Heart left ventricle (tissue), 16 donors: ENCODE data around the gene ZNF792. TPM values are rescaled to one million over a fixed set of nuclear protein-coding genes. Genes with fewer than 3 reads are reported as not detected.
"Not testable (repeated sequence)": the region's sequence is repeated elsewhere in the genome, so short reads cannot be mapped to it uniquely, and the experiment has no call there.

Experiments used
- ATAC-seq, 4 donors: fragments of 200-7000 bp; cut with Tn5 transposase; one replicate each; pipeline ENCODE4 v1.9.1; 2020 to 2022; ENCODE audit warnings: moderate library complexity in 4 of 4, mild to moderate bottlenecking in 3 of 4, moderate number of reproducible peaks in 1 of 4
- DNase-seq, 5 donors: peaks; one replicate each; pipeline ENCODE4 v3.0.0-alpha.2; 2020
- H3K27ac ChIP-seq, 12 donors: fragments of 200-600 bp; sonication (generic) in 4 of 12; one replicate each; pipeline versions ENCODE4 v1.5.0 to v1.8.0; 2016 to 2022; ENCODE audit warnings: mild to moderate bottlenecking in 2 of 12
- H3K27me3 ChIP-seq, 9 donors: fragments of 200-600 bp; sonication (generic) in 2 of 9; one replicate each; pipeline versions ENCODE4 v1.5.1 to v1.8.0; 2016 to 2022; ENCODE audit warnings: mild to moderate bottlenecking in 3 of 9
- H3K36me3 ChIP-seq, 9 donors: fragments of 200-600 bp; sonication (generic) in 2 of 9; one replicate each; pipeline versions ENCODE4 v1.5.0 to v1.8.0; 2018 to 2022; ENCODE audit warnings: mild to moderate bottlenecking in 2 of 9
- H3K4me1 ChIP-seq, 12 donors: fragments of 200-600 bp; sonication (generic) in 4 of 12; one replicate each; pipeline versions ENCODE4 v1.5.0 to v1.8.0; 2016 to 2022; ENCODE audit warnings: mild to moderate bottlenecking in 3 of 12
- H3K4me3 ChIP-seq, 12 donors: fragments of 200-600 bp; sonication (generic) in 4 of 12; one replicate each; pipeline versions ENCODE4 v1.5.0 to v1.8.0; 2017 to 2022; ENCODE audit warnings: mild to moderate bottlenecking in 9 of 12, moderate library complexity in 4 of 12
- H3K9me3 ChIP-seq, 12 donors: fragments of 200-600 bp; sonication (generic) in 4 of 12; one replicate each; pipeline versions ENCODE4 v1.5.0 to v1.8.0; 2016 to 2022; ENCODE audit warnings: mild to moderate bottlenecking in 1 of 12
- POLR2A ChIP-seq, 2 donors: fragments of 450-650 bp; IDR thresholded peaks; one replicate each; pipeline ENCODE4 v1.6.1; 2017; ENCODE audit warnings: antibody characterized with exemption in 2 of 2, mild to moderate bottlenecking in 2 of 2, moderate library complexity in 2 of 2
- WGBS, 4 donors: extraction: QIAGEN DNeasy Blood & Tissue Kit in 2 of 4; methylation state at CpG; one replicate each; pipeline versions ENCODE4 v1.1.5 to v1.1.7; 2013 to 2018; 5-methylcytosine and 5-hydroxymethylcytosine counted together
- intact Hi-C, 10 donors: fragments of 100-400 bp; cut with DNase I; formaldehyde crosslinking; loops; one replicate each; pipeline versions ENCODE4 v1.11.1 to v1.14.2; 2022
- polyA plus RNA-seq, 2 donors: library from polyadenylated mRNA; stranded (reverse); fragments of 200-250 nt; gene quantifications; one replicate each; pipeline ENCODE4 v1.2.3, GENCODE V29; 2013
- total RNA-seq, 9 donors: library from RNA; depleted of rRNA in 2 of 9; stranded (reverse); fragments of >200 nt in 2 of 9; fragmentation: NEBNext Ultra II Directional in 3 of 9; extraction: Animal tissue kit (Norgen Biotek cat#: 25700) in 3 of 9; gene quantifications; one replicate each; pipeline versions ENCODE4 v1.1.0 to v1.2.4, GENCODE V29; 2016 to 2023
- TF ChIP-seq, protein P1 (sequence below), 12 donors: fragments of 200-600 bp; sonication (generic) in 4 of 12; IDR thresholded peaks; one replicate each; pipeline versions ENCODE4 v1.5.0 to v1.8.0; 2018 to 2022; ENCODE audit warnings: antibody characterized with exemption in 12 of 12, mild to moderate bottlenecking in 5 of 12
- donor health status: ischemic (EF 13 %, LVEDD 7.1; RV severe dilation, severe dysfunction).
- donor health status: healthy with polysubstance abuse.
- donor health status: DM: no; HTN: yes; CAD: no.
- donor health status: DM: no; HTN: no; CAD: no.
- donor health status: ischemic (EF 25% LVEDD 6.9; RV normal size, moderate dysfunction).
- donor health status: ischemic (EF 25% LVEDD 5.7; RV mildly dilated, moderate dysfunction).
- donor health status: healthy.
- donor health status: DM: yes; HTN: yes; CAD: no.
- donor health status: ischemic (EF 35%, LVEDD 5.7; RV mildly dilated, moderate dysfunction).
- donor health status: nonischemic (EF 11% LVEDD 7.7; RV severe dilation, severe dysfunction).
- donor health status: DM: yes; HTN: yes; CAD: no.
- donor health status: PGD.
- donor health status: ischemic (EF 29% LVEDD 5.4; RV normal size, mild dysfunction).
- donor health status: nonischemic (EF 23%, LVEDD 6.1; RV moderate dilation, normal function).

ZNF792 gene
- total and polyA plus RNA-seq, 11 donors: 1.3 to 8.2 (median 4.1) TPM

DNA sequence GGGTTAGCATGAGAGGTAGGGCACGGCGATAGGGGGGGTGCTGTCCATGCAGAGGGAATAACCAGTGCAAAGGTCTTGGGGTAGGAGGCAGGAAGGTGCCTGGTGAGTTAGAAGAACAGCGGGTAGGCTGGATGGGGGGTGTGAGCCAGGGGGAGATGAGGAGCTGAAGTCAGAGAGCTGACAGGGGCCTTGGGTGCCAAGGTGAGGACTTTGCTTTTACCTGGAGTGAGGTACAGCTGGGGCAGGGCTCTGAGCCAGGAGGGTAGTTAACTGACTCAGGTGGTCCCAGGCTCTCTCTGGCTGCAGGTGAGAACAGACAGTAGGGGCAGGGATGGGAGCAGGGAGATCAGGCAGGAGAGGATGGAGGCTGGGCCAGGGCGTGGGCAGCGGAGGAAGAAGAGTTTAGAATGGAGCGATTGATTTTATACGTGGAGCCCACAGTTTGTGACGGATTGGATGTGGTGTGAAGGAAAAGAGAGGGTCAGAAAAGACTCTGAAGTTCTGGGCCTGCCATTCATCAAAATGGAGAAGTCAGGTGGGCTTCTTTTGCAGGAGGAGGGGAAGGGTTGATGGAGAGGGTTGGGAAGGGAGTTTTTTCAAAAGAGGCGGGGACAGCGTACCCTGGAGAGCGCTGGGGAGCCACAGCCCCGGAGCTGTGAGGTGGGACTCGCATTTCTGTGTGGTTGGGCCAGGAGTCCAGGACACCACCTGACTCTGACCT lies 34.9 kb upstream of the ZNF792 start:
- ATAC-seq (peak in 1 of 4 donors; percentile 18), DNase-seq (peak in 1 of 5 donors; percentile 72)
- H3K27me3 ChIP-seq: no peaks in the 10 kb centered on the region
- WGBS, 4 donors: 51 to 63% (median 53%) methylated on average over 13 of the region's 13 CpGs
- intact Hi-C loops: no loop called here
- H3K27ac ChIP-seq: peak overlapping the region; percentile 93 to 100 (median 98)
- H3K9me3 ChIP-seq: no peaks in the 10 kb centered on the region
- TF ChIP-seq, protein P1, sequence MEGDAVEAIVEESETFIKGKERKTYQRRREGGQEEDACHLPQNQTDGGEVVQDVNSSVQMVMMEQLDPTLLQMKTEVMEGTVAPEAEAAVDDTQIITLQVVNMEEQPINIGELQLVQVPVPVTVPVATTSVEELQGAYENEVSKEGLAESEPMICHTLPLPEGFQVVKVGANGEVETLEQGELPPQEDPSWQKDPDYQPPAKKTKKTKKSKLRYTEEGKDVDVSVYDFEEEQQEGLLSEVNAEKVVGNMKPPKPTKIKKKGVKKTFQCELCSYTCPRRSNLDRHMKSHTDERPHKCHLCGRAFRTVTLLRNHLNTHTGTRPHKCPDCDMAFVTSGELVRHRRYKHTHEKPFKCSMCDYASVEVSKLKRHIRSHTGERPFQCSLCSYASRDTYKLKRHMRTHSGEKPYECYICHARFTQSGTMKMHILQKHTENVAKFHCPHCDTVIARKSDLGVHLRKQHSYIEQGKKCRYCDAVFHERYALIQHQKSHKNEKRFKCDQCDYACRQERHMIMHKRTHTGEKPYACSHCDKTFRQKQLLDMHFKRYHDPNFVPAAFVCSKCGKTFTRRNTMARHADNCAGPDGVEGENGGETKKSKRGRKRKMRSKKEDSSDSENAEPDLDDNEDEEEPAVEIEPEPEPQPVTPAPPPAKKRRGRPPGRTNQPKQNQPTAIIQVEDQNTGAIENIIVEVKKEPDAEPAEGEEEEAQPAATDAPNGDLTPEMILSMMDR (IDR thresholded peaks at IDR 0.05): no peak
- TF ChIP-seq POLR2A (IDR thresholded peaks at IDR 0.05): no peak
- H3K36me3 ChIP-seq: peaks cover 0 to 7% (median 2%) of the 10 kb centered on the region in 9 donors
- peak overlapping the region; percentile 76 to 99 (median 91) for H3K4me3 ChIP-seq
- peaks cover 0 to 88% (median 58%) of the 10 kb centered on the region in 12 donors for H3K4me1 ChIP-seq

DNA sequence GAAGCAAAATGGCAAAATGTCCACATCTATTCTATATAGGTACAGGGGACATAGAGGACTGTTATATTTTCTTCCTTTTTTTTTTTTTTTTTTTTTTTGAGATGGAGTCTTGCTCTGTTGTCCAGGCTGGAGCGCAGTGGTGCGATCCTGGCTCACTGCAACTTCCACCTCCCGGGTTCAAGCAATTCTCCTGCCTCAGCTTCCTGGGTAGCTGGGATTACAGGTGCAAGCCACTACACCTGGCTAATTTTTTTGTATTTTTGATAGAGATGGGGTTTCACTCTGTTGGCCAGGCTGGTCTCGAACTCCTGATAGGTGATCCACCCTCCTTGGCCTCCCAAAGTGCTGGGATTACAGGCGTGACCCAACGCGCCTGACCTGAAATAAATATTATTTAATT lies 34.2 kb upstream of the ZNF792 start:
- ATAC-seq, H3K27me3 ChIP-seq, H3K4me3 ChIP-seq, DNase-seq, H3K36me3 ChIP-seq, intact Hi-C loops, H3K9me3 ChIP-seq: not testable (repeated sequence)
- Histone ChIP-seq H3K4me1 (peaks cover 0 to 85% (median 57%) of the 10 kb centered on the region in 12 donors), H3K27ac (peak overlapping the region in 8 of 12 donors; percentile 57 to 100 (median 96))
- 93 to 95% (median 94%) methylated on average over 7 of the region's 7 CpGs for WGBS, 4 donors

DNA sequence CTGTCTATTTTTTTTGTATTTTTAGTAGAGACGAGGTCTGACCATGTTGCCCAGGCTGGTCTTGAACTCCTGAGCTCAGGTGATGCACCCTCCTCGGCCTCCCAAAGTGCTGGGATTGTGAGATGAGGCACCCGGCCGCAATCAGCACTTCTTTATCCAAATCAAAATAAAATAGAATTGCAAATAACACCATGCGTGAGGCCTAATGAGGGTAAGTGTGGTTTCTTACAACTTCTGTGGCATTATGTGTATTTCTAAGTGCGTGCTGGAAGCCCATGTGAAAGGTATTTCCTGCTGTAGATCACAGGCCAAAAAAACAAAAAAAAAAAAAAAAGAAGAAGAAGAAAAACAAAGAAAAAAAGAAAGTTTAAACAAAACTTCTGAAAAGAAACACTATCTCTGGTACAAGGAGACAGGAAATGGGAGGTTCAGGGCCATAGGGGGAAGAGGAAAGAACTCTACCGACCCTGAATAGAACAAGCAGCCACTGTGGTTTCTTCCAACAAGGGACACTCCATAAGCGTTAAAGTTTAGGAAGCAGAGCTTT lies 33.1 kb upstream of the ZNF792 start:
- ATAC-seq: no peak
- peaks cover 0 to 74% (median 50%) of the 10 kb centered on the region in 12 donors for H3K4me1 ChIP-seq

DNA sequence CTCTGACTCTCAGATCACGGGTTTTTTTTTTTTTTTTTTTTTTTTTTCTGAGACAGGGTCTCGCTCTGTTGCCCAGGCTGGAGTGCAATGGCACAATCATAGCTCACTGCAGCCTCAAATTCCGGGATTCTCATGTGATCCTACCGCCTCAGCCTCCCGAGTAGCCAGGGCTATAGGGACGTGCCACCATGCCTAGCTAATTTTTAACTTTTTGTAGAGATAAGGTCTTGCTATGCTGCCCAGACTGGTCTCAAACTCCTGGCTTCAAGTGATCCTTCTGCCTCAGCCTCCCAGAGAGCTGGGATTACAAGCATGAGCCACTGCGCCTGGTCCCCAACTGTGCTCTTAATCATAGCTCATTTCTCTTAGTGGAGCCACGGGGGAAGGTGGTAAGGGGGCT lies 31.5 kb upstream of the ZNF792 start:
- no peak for ATAC-seq
- no peak for DNase-seq
- Histone ChIP-seq H3K27me3 (no peaks in the 10 kb centered on the region), H3K36me3 (no peaks in the 10 kb centered on the region), H3K27ac (peak overlapping the region; percentile 48 to 100 (median 84)), H3K9me3 (no peaks in the 10 kb centered on the region), H3K4me3 (peak overlapping the region in 1 of 12 donors; percentile 14), H3K4me1 (peaks cover 0 to 63% (median 39%) of the 10 kb centered on the region in 12 donors)
- 90 to 94% (median 93%) methylated on average over 8 of the region's 8 CpGs for WGBS, 4 donors
- no peak for TF ChIP-seq POLR2A (IDR thresholded peaks at IDR 0.05)
- TF ChIP-seq, protein P1 (IDR thresholded peaks at IDR 0.05): no peak
- intact Hi-C loops: no loop called here

More for the DNA sequence above, 33.1 kb upstream of the ZNF792 start:
- Histone ChIP-seq H3K4me3 (no peak overlapping the region), H3K36me3 (peaks cover 0 to 4% (median 0%) of the 10 kb centered on the region in 9 donors), H3K27ac (peak overlapping the region in 11 of 12 donors; percentile 26 to 100 (median 58)), H3K9me3 (no peaks in the 10 kb centered on the region), H3K27me3 (no peaks in the 10 kb centered on the region)
- no peak for TF ChIP-seq POLR2A (IDR thresholded peaks at IDR 0.05)
- TF ChIP-seq, protein P1 (IDR thresholded peaks at IDR 0.05): no peak
- WGBS, 4 donors: 55 to 65% (median 60%) methylated on average over 8 of the region's 8 CpGs
- intact Hi-C loops: no loop called here
- no peak for DNase-seq
